Stomach (tissue), 4 donors: ENCODE data around the gene NR0B1.

ENCODE experiments used
- EP300 ChIP-seq: sonication (generic); formaldehyde crosslinking; IDR thresholded peaks from one replicate; pipeline ENCODE4 v1.6.1; 2017; ENCODE audit warnings: antibody characterized with exemption
- POLR2A ChIP-seq, 4 donors: fragments of 450-650 bp; IDR thresholded peaks; one replicate each; pipeline ENCODE4 v1.6.1; 2016; ENCODE audit warnings: antibody characterized with exemption in 4 of 4, control low read depth in 2 of 4, mild to moderate bottlenecking in 1 of 4, moderate library complexity in 1 of 4
- POLR2AphosphoS5 ChIP-seq, 3 donors: sonication (generic); formaldehyde crosslinking; IDR thresholded peaks; one replicate each; pipeline ENCODE4 v1.6.1; 2016; ENCODE audit warnings: antibody characterized with exemption in 3 of 3
- TF ChIP-seq, protein P1 (sequence below), 7 experiments: fragments of 450-650 bp in 4 of 7; fragments of 200-600 bp in 3 of 7; sonication (generic) in 3 of 7; IDR thresholded peaks; one replicate each; pipeline ENCODE4 v1.5.1; 2016 to 2019; ENCODE audit warnings: antibody characterized with exemption in 7 of 7, control low read depth in 2 of 7, mild to moderate bottlenecking in 1 of 7

DNA sequence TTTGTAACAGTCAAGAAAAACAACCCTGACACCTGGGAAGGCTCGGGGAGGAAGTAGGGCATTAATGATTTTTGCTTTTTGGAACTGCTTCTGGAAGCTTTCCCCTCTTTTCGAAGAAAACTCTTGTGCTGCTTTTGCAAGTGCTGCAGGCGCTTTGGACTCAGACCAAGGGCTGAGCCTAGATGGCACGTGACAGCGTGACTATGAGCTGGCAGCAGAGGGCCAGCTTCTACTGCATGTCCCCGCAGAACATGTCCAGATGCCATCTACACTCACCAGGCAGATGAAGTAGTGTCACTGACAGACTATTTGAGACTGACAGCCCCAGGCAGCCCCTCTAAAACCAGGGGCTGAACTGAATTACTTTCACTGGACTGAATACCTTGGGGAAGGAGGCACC is 6.2 kb downstream of the NR0B1 start:
- TF ChIP-seq POLR2A (IDR thresholded peaks at IDR 0.05), result no peak
- TF ChIP-seq, protein P1, sequence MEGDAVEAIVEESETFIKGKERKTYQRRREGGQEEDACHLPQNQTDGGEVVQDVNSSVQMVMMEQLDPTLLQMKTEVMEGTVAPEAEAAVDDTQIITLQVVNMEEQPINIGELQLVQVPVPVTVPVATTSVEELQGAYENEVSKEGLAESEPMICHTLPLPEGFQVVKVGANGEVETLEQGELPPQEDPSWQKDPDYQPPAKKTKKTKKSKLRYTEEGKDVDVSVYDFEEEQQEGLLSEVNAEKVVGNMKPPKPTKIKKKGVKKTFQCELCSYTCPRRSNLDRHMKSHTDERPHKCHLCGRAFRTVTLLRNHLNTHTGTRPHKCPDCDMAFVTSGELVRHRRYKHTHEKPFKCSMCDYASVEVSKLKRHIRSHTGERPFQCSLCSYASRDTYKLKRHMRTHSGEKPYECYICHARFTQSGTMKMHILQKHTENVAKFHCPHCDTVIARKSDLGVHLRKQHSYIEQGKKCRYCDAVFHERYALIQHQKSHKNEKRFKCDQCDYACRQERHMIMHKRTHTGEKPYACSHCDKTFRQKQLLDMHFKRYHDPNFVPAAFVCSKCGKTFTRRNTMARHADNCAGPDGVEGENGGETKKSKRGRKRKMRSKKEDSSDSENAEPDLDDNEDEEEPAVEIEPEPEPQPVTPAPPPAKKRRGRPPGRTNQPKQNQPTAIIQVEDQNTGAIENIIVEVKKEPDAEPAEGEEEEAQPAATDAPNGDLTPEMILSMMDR (IDR thresholded peaks at IDR 0.05), result no peak
- no peak for TF ChIP-seq POLR2AphosphoS5 (IDR thresholded peaks at IDR 0.05)
- TF ChIP-seq EP300, result no peak
